Hepatocyte (in vitro differentiated cells): ENCODE measurements around the gene PAX1. TPM values are rescaled to one million over a fixed set of nuclear protein-coding genes. Genes with fewer than 3 reads are reported as not detected.

ENCODE experiments used
- DNase-seq: peaks from one replicate; pipeline ENCODE4 v3.0.0-alpha.2; 2016; ENCODE audit warnings: low spot score
- H2AFZ ChIP-seq: fragments of 200-600 bp; sonication (generic); 2 replicates; pipeline ENCODE4 v1.6.0; 2016; ENCODE audit warnings: antibody characterized with exemption, mild to moderate bottlenecking
- H3K27ac ChIP-seq: fragments of 200-600 bp; sonication (generic); 2 replicates; pipeline ENCODE4 v1.5.1; 2016; ENCODE audit warnings: mild to moderate bottlenecking
- H3K27me3 ChIP-seq: fragments of 200-600 bp; sonication (generic); 2 replicates; pipeline ENCODE4 v1.6.1; 2016
- H3K36me3 ChIP-seq: fragments of 200-600 bp; sonication (generic); replicated peaks from 2 replicates; pipeline ENCODE4 v1.5.1; 2016; ENCODE audit warnings: low read depth; ENCODE audit not compliant: insufficient read depth
- H3K4me1 ChIP-seq: fragments of 200-600 bp; sonication (generic); 2 replicates; pipeline ENCODE4 v1.5.1; 2016; ENCODE audit warnings: mild to moderate bottlenecking, moderate library complexity; ENCODE audit not compliant: insufficient read depth
- H3K4me2 ChIP-seq: fragments of 200-600 bp; sonication (generic); 2 replicates; pipeline ENCODE4 v1.6.0; 2016
- H3K4me3 ChIP-seq: fragments of 200-600 bp; sonication (generic); 2 replicates; pipeline ENCODE4 v1.5.1; 2016; ENCODE audit warnings: mild to moderate bottlenecking
- H3K79me2 ChIP-seq: fragments of 200-600 bp; sonication (generic); 2 replicates; pipeline ENCODE4 v1.6.0; 2017; ENCODE audit warnings: mild to moderate bottlenecking
- H3K9me2 ChIP-seq: fragments of 200-600 bp; sonication (generic); replicated peaks from 2 replicates; pipeline ENCODE4 v1.6.0; 2017; ENCODE audit warnings: mild to moderate bottlenecking; ENCODE audit not compliant: insufficient read depth
- H3K9me3 ChIP-seq: fragments of 200-600 bp; sonication (generic); 2 replicates; pipeline ENCODE4 v1.5.1; 2016; ENCODE audit warnings: low read depth, mild to moderate bottlenecking
- H4K20me1 ChIP-seq: fragments of 200-600 bp; sonication (generic); 2 replicates; pipeline ENCODE4 v1.6.0; 2016; ENCODE audit warnings: mild to moderate bottlenecking; ENCODE audit not compliant: insufficient read depth, poor library complexity, severe bottlenecking
- EZH2 ChIP-seq: fragments of 200-600 bp; sonication (generic); IDR thresholded peaks from 2 replicates; pipeline ENCODE4 v1.6.1; 2016; ENCODE audit warnings: antibody characterized with exemption, mild to moderate bottlenecking, borderline replicate concordance
- EZH2phosphoT487 ChIP-seq: fragments of 200-600 bp; sonication (generic); IDR thresholded peaks from one replicate; pipeline ENCODE4 v1.6.1; 2018; ENCODE audit warnings: antibody characterized with exemption, mild to moderate bottlenecking, low read depth, moderate library complexity; ENCODE audit not compliant: unreplicated experiment, severe bottlenecking
- WGBS: methylation state at CpG from one replicate; pipeline ENCODE4 v1.1.6; 2016; ENCODE audit warnings: low lambda C conversion rate; ENCODE audit errors: missing lambda C conversion rate; 5-methylcytosine and 5-hydroxymethylcytosine counted together
- polyA plus RNA-seq: library from polyadenylated mRNA; unstranded; fragments of >200 nt; fragmentation: Nextera tagmentation; extraction: Ambion mirVana; gene quantifications from 2 replicates; pipeline ENCODE4 v1.2.1, GENCODE V29; 2016
- total RNA-seq: library from RNA; depleted of rRNA; stranded (reverse); fragments of >200 nt; gene quantifications from 2 replicates; pipeline ENCODE4 v1.2.3, GENCODE V29; 2014
- TF ChIP-seq, protein P1 (sequence below): fragments of 200-600 bp; sonication (generic); IDR thresholded peaks from 2 replicates; pipeline ENCODE4 v1.5.1; 2016; ENCODE audit warnings: antibody characterized with exemption, mild to moderate bottlenecking; ENCODE audit not compliant: poor library complexity

The PAX1 gene
- total and polyA plus RNA-seq, 2 experiments from 2014 or later = not detected

DNA sequence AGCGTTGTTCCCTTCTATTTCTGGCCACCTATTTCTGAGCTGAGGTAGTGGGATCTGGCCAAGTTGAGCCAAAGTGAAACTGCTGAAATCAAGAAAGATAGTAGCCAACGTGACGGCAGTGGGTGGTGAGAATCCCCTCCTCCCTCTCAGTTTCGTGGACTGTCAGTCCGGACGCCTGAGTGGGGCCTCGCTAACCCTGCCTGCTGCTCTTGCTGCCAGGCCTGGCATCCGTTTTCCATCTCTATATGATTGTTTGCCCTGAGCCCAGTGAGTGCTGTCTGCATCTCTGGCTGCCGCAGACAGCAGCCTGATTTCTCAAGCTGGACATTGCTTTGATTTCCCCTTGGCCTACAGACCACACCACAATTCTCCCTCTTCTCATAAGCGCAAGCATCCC, 23.5 kb upstream of the PAX1 start:
- no peak overlapping the region for H2AFZ ChIP-seq
- no peaks in the 10 kb centered on the region for H4K20me1 ChIP-seq
- DNase-seq = no peak
- H3K27ac ChIP-seq = no peak overlapping the region
- peaks cover 3% of the 10 kb centered on the region for H3K27me3 ChIP-seq
- H3K4me1 ChIP-seq = no peaks in the 10 kb centered on the region
- H3K4me3 ChIP-seq = no peak overlapping the region
- TF ChIP-seq, protein P1, sequence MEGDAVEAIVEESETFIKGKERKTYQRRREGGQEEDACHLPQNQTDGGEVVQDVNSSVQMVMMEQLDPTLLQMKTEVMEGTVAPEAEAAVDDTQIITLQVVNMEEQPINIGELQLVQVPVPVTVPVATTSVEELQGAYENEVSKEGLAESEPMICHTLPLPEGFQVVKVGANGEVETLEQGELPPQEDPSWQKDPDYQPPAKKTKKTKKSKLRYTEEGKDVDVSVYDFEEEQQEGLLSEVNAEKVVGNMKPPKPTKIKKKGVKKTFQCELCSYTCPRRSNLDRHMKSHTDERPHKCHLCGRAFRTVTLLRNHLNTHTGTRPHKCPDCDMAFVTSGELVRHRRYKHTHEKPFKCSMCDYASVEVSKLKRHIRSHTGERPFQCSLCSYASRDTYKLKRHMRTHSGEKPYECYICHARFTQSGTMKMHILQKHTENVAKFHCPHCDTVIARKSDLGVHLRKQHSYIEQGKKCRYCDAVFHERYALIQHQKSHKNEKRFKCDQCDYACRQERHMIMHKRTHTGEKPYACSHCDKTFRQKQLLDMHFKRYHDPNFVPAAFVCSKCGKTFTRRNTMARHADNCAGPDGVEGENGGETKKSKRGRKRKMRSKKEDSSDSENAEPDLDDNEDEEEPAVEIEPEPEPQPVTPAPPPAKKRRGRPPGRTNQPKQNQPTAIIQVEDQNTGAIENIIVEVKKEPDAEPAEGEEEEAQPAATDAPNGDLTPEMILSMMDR = no peak
- TF ChIP-seq EZH2phosphoT487 (no peak), EZH2 (no peak)
- H3K9me3 ChIP-seq = no peaks in the 10 kb centered on the region
- WGBS = 81% methylated on average over 10 of the region's 10 CpGs
- H3K4me2 ChIP-seq = no peak overlapping the region
- H3K79me2 ChIP-seq = no peaks in the 10 kb centered on the region
- no peaks in the 10 kb centered on the region for H3K9me2 ChIP-seq
- no peaks in the 10 kb centered on the region for H3K36me3 ChIP-seq

- no peaks in the 10 kb centered on the region for H3K9me2 ChIP-seq
- no peaks in the 10 kb centered on the region for H4K20me1 ChIP-seq
- H3K36me3 ChIP-seq = no peaks in the 10 kb centered on the region
- H3K4me1 ChIP-seq = no peaks in the 10 kb centered on the region
- no peak overlapping the region for H3K4me3 ChIP-seq
- no peak overlapping the region for H3K27ac ChIP-seq
- no peak overlapping the region for H2AFZ ChIP-seq
- peaks cover 3% of the 10 kb centered on the region for H3K27me3 ChIP-seq
- no peaks in the 10 kb centered on the region for H3K9me3 ChIP-seq
- TF ChIP-seq EZH2 = no peak
- TF ChIP-seq, protein P1 = no peak
- H3K4me2 ChIP-seq = no peak overlapping the region
- no peaks in the 10 kb centered on the region for H3K79me2 ChIP-seq
- WGBS = 57% methylated on average over 8 of the region's 8 CpGs
- DNase-seq = no peak
Observed at GRCh38 chr20:21682521-21682954, 22.9 kb upstream of the PAX1 start.

GRCh38 chr20:21684671-21685070, 20.8 kb upstream of the PAX1 start:
- TF ChIP-seq, protein P1 = no peak
- TF ChIP-seq EZH2 (no peak), EZH2phosphoT487 (no peak)
- Histone ChIP-seq H3K27me3 (peaks cover 3% of the 10 kb centered on the region), H3K4me3 (no peak overlapping the region), H4K20me1 (no peaks in the 10 kb centered on the region), H2AFZ (no peak overlapping the region), H3K36me3 (no peaks in the 10 kb centered on the region), H3K79me2 (no peaks in the 10 kb centered on the region), H3K9me3 (no peaks in the 10 kb centered on the region), H3K4me2 (no peak overlapping the region), H3K27ac (no peak overlapping the region), H3K9me2 (no peaks in the 10 kb centered on the region), H3K4me1 (no peaks in the 10 kb centered on the region)
- 55% methylated on average over 3 of the region's 3 CpGs for WGBS
- DNase-seq = no peak

DNA sequence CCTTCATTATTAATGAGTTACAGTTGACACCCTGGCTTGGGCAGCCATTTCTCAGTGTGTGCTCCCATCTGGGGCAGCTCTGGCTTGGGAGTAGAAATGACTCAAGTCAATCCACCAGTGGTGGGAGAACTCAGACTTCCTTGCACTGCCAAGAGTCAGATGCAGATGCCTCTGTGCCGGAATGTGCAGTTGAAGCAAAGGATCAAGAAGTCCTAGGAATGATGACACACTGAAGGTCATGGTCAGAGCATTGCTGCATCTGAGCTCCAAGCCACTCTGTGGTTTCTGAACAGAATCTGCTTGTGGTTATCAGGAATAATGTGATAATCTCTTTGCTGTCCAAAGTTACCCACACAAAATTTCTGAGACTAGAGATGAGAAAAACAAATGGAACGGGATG, 19.5 kb upstream of the PAX1 start:
- TF ChIP-seq EZH2 = no peak
- TF ChIP-seq EZH2phosphoT487 = no peak
- TF ChIP-seq, protein P1 = no peak
- H3K4me2 ChIP-seq = no peak overlapping the region
- WGBS = 84% methylated on average over 2 of the region's 2 CpGs
- H3K27ac ChIP-seq = no peak overlapping the region
- H3K4me3 ChIP-seq = no peak overlapping the region
- DNase-seq = no peak
- H3K4me1 ChIP-seq = no peaks in the 10 kb centered on the region
- H2AFZ ChIP-seq = no peak overlapping the region
- no peaks in the 10 kb centered on the region for H3K36me3 ChIP-seq
- no peaks in the 10 kb centered on the region for H3K9me3 ChIP-seq
- H4K20me1 ChIP-seq = no peaks in the 10 kb centered on the region
- H3K27me3 ChIP-seq = peaks cover 11% of the 10 kb centered on the region
- no peaks in the 10 kb centered on the region for H3K9me2 ChIP-seq
- no peaks in the 10 kb centered on the region for H3K79me2 ChIP-seq
